ENCODE measurements around the gene OR8B3.

The OR8B3 gene

DNA sequence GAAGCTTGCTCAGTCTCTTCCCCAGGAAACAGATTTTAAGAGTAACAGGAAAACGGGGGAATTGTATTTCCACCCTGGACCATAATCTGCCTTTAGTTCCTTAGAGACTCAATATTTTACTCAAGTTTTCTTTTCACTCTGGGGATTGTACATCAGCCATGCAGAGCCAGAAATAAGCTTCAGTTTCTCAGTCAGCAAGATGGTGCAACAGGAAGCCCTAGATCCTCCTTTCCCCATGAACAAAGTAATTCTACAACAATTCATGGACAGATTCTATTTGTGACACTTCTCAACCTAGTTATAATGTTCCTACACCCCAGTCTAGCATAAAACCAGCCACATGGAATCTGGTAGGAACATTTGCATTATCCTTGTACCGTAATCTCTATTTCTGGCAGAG lies 39.3 kb downstream of the OR8B3 start:
- DNase-seq, result no peak

DNA sequence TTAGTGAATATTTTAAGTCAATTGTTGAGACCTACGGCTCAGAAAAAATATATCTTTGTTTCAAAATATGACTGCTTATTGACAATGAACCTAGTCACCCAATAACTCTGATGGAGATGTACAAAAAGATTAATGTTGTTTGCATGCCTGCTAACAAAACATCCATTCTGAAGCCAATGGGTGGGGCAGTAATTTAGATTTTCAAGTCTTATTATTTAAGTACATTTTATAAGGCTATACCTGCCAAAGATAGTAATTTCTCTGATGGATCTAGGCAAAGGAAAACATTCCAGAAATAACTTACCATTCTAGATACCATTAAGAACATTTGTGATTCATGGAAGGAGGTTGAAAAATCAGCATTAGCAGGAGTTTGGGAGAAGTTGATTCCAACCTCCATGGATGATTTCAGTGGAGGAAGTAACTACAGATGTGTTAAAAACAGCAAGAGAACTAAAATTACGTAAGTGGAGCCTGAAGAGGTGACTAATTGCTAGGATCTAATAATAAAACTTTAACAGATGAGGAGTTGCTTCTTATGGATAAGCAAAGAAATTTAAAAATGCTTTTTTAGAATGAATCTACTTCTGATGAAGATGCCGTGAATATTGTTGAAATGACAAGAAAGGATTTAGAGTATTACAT lies 52.4 kb downstream of the OR8B3 start:
- DNase-seq, result no peak
